ENCODE measurements around the gene LRRIQ3. TPM values are rescaled to one million over a fixed set of nuclear protein-coding genes. Genes with fewer than 3 reads are reported as not detected.
"Not testable (repeated sequence)": the region's sequence is repeated elsewhere in the genome, so short reads cannot be mapped to it uniquely, and the experiment has no call there.

Gene LRRIQ3
- total RNA-seq, 2 experiments from 2014 or later: 0.63 to 0.90 TPM

DNA sequence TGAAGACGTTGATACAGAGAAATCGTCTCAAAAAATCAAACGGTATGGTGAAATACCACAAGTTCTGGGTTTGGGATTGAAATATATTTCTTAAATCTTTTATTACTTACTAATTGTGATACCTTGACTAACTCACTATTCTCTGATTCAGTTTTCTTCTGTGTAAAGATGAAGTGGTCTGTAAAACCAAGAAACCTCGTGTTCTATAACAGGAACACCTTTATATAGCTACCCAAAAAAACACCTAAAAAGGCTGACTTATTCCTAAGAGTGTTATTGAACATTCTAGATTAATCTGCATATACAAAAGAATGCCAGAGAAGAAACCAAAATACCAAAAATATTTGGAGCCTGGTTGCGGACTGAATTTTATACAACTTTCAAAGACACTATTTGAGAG lies 721 bp downstream of the LRRIQ3 start:
- peaks cover 9% of the 10 kb centered on the region for H3K36me3 Mint-ChIP-seq (ENCODE audit: low read depth)
- H3K4me3 Mint-ChIP-seq: peak overlapping the region; percentile 74
- H3K27me3 Mint-ChIP-seq: no peaks in the 10 kb centered on the region
- H3K27ac Mint-ChIP-seq: peak overlapping the region; percentile 72
- H3K9me3 Mint-ChIP-seq: no peaks in the 10 kb centered on the region
- ChIA-PET CTCF (no interaction called here), POLR2A (interaction anchor here (2.1 kb wide), 1 partner anchor 536 kb away, joined by 11 read pairs; the partner anchor contains the start of genes CRYZ and TYW3)
- no peak for DNase-seq
- H3K4me1 Mint-ChIP-seq: peaks cover 15% of the 10 kb centered on the region

GRCh38 chr1:74195339-74195738 lies 2.6 kb downstream of the LRRIQ3 start:
- no peaks in the 10 kb centered on the region for H3K36me3 Mint-ChIP-seq (ENCODE audit: low read depth)
- H3K4me1 Mint-ChIP-seq: peaks cover 15% of the 10 kb centered on the region
- H3K27ac Mint-ChIP-seq: no peak overlapping the region
- ChIA-PET CTCF (no interaction called here), POLR2A (no interaction called here)
- DNase-seq: no peak
- H3K9me3 Mint-ChIP-seq: no peaks in the 10 kb centered on the region
- no peak overlapping the region for H3K4me3 Mint-ChIP-seq
- no peaks in the 10 kb centered on the region for H3K27me3 Mint-ChIP-seq

DNA sequence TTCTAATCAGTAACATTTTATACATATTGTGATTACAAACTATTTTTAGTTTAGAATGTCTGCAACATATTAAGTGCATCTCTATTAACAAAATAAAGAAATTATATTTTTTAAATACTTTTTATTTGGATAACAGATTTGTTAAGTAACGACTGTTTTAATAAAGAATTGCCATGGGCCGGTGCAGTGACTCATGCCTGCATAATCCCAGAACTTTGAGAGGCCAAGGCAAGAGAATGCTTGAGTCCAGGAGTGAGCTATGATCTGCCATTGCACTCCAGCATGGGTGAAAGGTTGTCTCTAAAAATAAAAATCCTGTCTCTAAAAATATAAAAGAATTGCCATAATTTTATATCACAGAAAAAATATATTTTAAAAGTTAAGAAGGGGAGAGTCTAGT lies 4.1 kb downstream of the LRRIQ3 start:
- no peak overlapping the region for H3K4me3 Mint-ChIP-seq
- no peaks in the 10 kb centered on the region for H3K36me3 Mint-ChIP-seq (ENCODE audit: low read depth)
- ChIA-PET POLR2A (no interaction called here), CTCF (no interaction called here)
- H3K27ac Mint-ChIP-seq: no peak overlapping the region
- no peaks in the 10 kb centered on the region for H3K9me3 Mint-ChIP-seq
- peaks cover 11% of the 10 kb centered on the region for H3K4me1 Mint-ChIP-seq
- DNase-seq: no peak
- H3K27me3 Mint-ChIP-seq: no peaks in the 10 kb centered on the region

DNA sequence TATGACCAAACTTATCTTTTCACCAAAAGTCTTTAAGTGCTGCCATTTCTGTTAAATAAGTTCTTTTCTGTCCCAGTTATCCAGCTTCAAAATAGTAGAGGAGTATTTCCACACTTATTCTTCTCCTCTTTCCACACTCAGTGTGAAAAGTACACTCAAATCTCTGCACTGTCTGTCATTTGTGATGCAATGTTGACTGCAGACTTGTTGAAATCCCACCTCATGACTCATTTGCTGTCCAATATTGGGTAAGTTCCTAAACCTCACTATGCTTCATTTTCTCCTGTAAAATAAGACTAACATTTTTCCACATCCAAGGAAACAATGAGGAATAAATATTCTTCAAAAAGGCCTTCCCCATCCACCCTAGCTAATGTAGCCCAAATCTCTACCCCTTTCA lies 17.5 kb downstream of the LRRIQ3 start:
- Mint-ChIP-seq H3K4me1 (no peaks in the 10 kb centered on the region), H3K27ac (no peak overlapping the region), H3K27me3 (no peaks in the 10 kb centered on the region), H3K9me3 (no peaks in the 10 kb centered on the region), H3K4me3 (no peak overlapping the region), H3K36me3 (ENCODE audit: low read depth) (no peaks in the 10 kb centered on the region)
- CTCF ChIA-PET: no interaction called here
- DNase-seq: no peak
- POLR2A ChIA-PET: no interaction called here

GRCh38 chr1:74174423-74174822 lies 23.6 kb downstream of the LRRIQ3 start:
- H3K4me3 Mint-ChIP-seq; H3K27me3 Mint-ChIP-seq; H3K27ac Mint-ChIP-seq; DNase-seq; H3K4me1 Mint-ChIP-seq; POLR2A ChIA-PET; H3K9me3 Mint-ChIP-seq; H3K36me3 Mint-ChIP-seq (ENCODE audit: low read depth); CTCF ChIA-PET: not testable (repeated sequence)

- H3K9me3 Mint-ChIP-seq: no peaks in the 10 kb centered on the region
- H3K4me3 Mint-ChIP-seq: no peak overlapping the region
- no peak overlapping the region for H3K27ac Mint-ChIP-seq
- H3K36me3 Mint-ChIP-seq (ENCODE audit: low read depth): no peaks in the 10 kb centered on the region
- POLR2A ChIA-PET: no interaction called here
- DNase-seq: no peak
- peaks cover 1% of the 10 kb centered on the region for H3K27me3 Mint-ChIP-seq
- CTCF ChIA-PET: no interaction called here
- H3K4me1 Mint-ChIP-seq: no peaks in the 10 kb centered on the region
Measured at GRCh38 chr1:74162333-74162732, 35.6 kb downstream of the LRRIQ3 start.

DNA sequence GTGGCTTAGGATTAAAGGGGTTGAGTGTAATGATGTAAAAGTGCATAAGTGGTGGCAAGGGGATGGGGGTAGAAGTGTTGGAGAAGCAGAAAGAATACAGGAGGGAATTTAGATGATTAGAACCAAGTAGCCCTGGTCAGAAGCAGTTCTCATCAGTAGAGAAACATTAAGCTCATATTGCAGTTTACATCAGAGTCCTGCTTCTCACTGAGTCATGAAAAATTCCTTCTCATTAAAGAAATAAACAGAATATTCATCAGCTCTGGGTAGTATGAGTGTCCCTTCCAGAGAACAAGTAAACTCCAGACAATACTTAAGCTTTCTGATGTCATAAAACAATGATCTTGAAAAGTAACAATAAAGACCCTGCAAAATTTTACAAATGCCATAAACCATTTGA lies 36.5 kb downstream of the LRRIQ3 start:
- Mint-ChIP-seq H3K27me3 (peaks cover 1% of the 10 kb centered on the region), H3K4me1 (no peaks in the 10 kb centered on the region), H3K36me3 (ENCODE audit: low read depth) (no peaks in the 10 kb centered on the region), H3K27ac (no peak overlapping the region), H3K9me3 (no peaks in the 10 kb centered on the region), H3K4me3 (no peak overlapping the region)
- ChIA-PET POLR2A (no interaction called here), CTCF (no interaction called here)
- DNase-seq: no peak

DNA sequence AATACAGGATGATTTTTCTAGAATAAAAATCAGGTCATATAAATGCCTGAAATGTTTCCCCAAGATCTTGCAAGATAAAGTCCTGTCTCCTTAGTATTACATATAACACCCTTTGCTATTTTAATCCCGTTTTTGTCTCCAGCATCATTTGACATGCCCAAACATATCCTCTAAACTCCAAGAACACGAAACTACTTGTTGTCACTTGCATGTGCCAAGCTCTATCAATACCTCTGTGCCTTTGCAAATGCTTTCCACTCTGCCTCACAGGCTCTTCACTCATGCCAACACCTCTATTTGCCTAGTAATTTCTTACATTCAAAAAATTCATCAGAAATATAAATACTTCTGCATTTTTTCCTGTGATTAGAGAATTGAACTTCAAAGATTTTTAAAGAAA lies 37.9 kb downstream of the LRRIQ3 start:
- H3K27me3 Mint-ChIP-seq: no peaks in the 10 kb centered on the region
- DNase-seq: no peak
- no peak overlapping the region for H3K4me3 Mint-ChIP-seq
- ChIA-PET CTCF (no interaction called here), POLR2A (no interaction called here)
- no peaks in the 10 kb centered on the region for H3K36me3 Mint-ChIP-seq (ENCODE audit: low read depth)
- H3K9me3 Mint-ChIP-seq: no peaks in the 10 kb centered on the region
- H3K4me1 Mint-ChIP-seq: no peaks in the 10 kb centered on the region
- H3K27ac Mint-ChIP-seq: no peak overlapping the region

- no peaks in the 10 kb centered on the region for H3K27me3 Mint-ChIP-seq
- no peak for DNase-seq
- no peaks in the 10 kb centered on the region for H3K9me3 Mint-ChIP-seq
- no peaks in the 10 kb centered on the region for H3K36me3 Mint-ChIP-seq (ENCODE audit: low read depth)
- ChIA-PET POLR2A (no interaction called here), CTCF (no interaction called here)
- no peak overlapping the region for H3K27ac Mint-ChIP-seq
- no peaks in the 10 kb centered on the region for H3K4me1 Mint-ChIP-seq
- no peak overlapping the region for H3K4me3 Mint-ChIP-seq
Measured at GRCh38 chr1:74145086-74145485, 52.9 kb downstream of the LRRIQ3 start.

DNA sequence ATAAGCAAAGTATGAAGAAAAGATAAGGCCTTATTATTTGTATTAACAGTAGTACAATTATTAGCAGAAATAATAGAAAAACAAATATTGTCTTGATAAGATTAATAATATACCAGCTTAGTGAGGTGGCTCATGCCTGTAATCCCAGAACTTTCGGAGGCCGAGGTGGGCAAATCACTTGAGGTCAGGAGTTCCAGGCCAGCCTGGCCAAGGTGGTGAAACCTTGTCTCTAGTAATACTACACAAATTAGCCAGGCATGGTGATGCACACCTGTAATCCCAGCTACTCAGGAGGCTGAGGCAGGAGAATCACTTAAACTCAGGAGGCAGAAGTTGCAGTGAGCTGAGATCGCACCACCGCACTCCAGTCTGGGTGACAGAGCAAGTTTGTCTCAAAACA lies 80.6 kb downstream of the LRRIQ3 start:
- H3K9me3 Mint-ChIP-seq; POLR2A ChIA-PET; DNase-seq; H3K4me3 Mint-ChIP-seq; H3K36me3 Mint-ChIP-seq (ENCODE audit: low read depth); H3K27ac Mint-ChIP-seq; CTCF ChIA-PET; H3K27me3 Mint-ChIP-seq; H3K4me1 Mint-ChIP-seq: not testable (repeated sequence)

- POLR2A ChIA-PET: no interaction called here
- no peak for DNase-seq
- Mint-ChIP-seq H3K36me3 (ENCODE audit: low read depth) (no peaks in the 10 kb centered on the region), H3K9me3 (no peaks in the 10 kb centered on the region), H3K4me1 (no peaks in the 10 kb centered on the region), H3K4me3 (no peak overlapping the region), H3K27ac (no peak overlapping the region), H3K27me3 (no peaks in the 10 kb centered on the region)
- CTCF ChIA-PET: no interaction called here
Measured at GRCh38 chr1:74113333-74113732, 84.6 kb downstream of the LRRIQ3 start.

GRCh38 chr1:74107394-74107793 lies 90.6 kb downstream of the LRRIQ3 start:
- Mint-ChIP-seq H3K36me3 (ENCODE audit: low read depth) (no peaks in the 10 kb centered on the region), H3K4me1 (no peaks in the 10 kb centered on the region), H3K27ac (no peak overlapping the region), H3K9me3 (no peaks in the 10 kb centered on the region), H3K27me3 (no peaks in the 10 kb centered on the region), H3K4me3 (no peak overlapping the region)
- ChIA-PET POLR2A (no interaction called here), CTCF (no interaction called here)
- no peak for DNase-seq

DNA sequence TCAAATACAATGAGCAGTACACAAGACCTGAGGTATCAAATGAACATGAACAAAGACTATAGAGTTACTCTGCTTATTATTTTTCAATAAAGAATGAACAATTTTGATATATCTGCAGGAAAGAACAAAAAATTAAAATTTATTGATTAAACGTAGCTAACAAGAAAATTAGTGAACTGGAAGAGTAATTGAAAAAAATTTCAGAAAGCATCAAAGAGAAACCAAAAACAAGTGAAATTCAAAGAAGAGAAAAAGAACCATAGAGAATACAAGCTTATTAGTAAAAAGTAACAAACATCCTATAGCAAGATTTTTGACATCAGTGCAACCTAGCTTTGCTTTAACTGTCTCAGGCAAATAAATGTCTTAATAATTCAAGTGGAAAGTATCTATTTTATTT lies 106.6 kb downstream of the LRRIQ3 start:
- ChIA-PET CTCF (no interaction called here), POLR2A (no interaction called here)
- H3K4me1 Mint-ChIP-seq: no peaks in the 10 kb centered on the region
- H3K27ac Mint-ChIP-seq: no peak overlapping the region
- no peak for DNase-seq
- no peak overlapping the region for H3K4me3 Mint-ChIP-seq
- H3K27me3 Mint-ChIP-seq: no peaks in the 10 kb centered on the region
- no peaks in the 10 kb centered on the region for H3K36me3 Mint-ChIP-seq (ENCODE audit: low read depth)
- peaks cover 4% of the 10 kb centered on the region for H3K9me3 Mint-ChIP-seq

DNA sequence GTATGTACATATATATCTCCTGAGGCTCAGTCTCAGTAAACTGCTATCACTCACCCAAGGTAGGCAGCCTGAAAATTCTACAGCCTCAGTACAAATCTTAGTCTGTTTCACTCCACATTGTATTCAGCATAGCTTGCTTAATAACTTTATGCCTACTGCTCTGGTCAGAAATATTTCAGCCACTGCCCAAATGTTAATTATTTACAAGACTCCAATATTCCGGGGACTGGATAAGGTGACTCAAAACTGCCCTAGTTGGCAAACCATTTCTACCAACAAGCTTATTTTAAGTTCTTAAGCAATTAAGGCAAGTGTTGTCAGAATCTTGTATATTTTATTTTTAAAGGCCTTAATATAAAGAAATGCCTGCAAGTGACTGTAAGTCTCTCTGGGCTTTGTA lies 114.8 kb downstream of the LRRIQ3 start:
- Mint-ChIP-seq H3K27ac (no peak overlapping the region), H3K4me3 (no peak overlapping the region), H3K9me3 (no peaks in the 10 kb centered on the region), H3K36me3 (ENCODE audit: low read depth) (no peaks in the 10 kb centered on the region), H3K27me3 (no peaks in the 10 kb centered on the region), H3K4me1 (no peaks in the 10 kb centered on the region)
- ChIA-PET POLR2A (no interaction called here), CTCF (no interaction called here)
- DNase-seq: no peak

- Mint-ChIP-seq H3K9me3 (no peaks in the 10 kb centered on the region), H3K4me1 (no peaks in the 10 kb centered on the region), H3K27me3 (no peaks in the 10 kb centered on the region), H3K36me3 (ENCODE audit: low read depth) (no peaks in the 10 kb centered on the region), H3K27ac (no peak overlapping the region), H3K4me3 (no peak overlapping the region)
- POLR2A ChIA-PET: no interaction called here
- DNase-seq: no peak
- CTCF ChIA-PET: no interaction called here
Measured at GRCh38 chr1:74065081-74065480, 132.9 kb downstream of the LRRIQ3 start.
